GM12864 (cell line): ENCODE results near the gene DDX39A.
"Not testable (repeated sequence)": the region's sequence is repeated elsewhere in the genome, so short reads cannot be mapped to it uniquely, and the experiment has no call there.

Source experiments
- DNase-seq: peaks from one replicate; pipeline ENCODE4 v3.0.0-alpha.2; 2011; ENCODE audit warnings: low read depth
- H3K4me3 ChIP-seq: 2 replicates; pipeline ENCODE4 v1.5.1; 2011; ENCODE audit warnings: mild to moderate bottlenecking, low read depth, low read length, control low read depth
- CTCF ChIP-seq: IDR thresholded peaks from 2 replicates; pipeline ENCODE4 v1.5.1; 2011; ENCODE audit warnings: low read depth, mild to moderate bottlenecking, moderate library complexity, low read length, control low read depth, inconsistent platforms; ENCODE audit errors: missing control alignments

The DDX39A gene

GRCh38 chr19:14366529-14366928 is 52.6 kb downstream of the DDX39A start:
- DNase-seq = peak; percentile 88
- no peak for TF ChIP-seq CTCF
- H3K4me3 ChIP-seq = no peak overlapping the region

- H3K4me3 ChIP-seq, DNase-seq: not testable (repeated sequence)
Observed at GRCh38 chr19:14364098-14364443, 55.1 kb downstream of the DDX39A start.

- DNase-seq = no peak
- TF ChIP-seq CTCF = no peak
- peak overlapping the region; percentile 35 for H3K4me3 ChIP-seq
Observed at GRCh38 chr19:14363183-14364097, 55.7 kb downstream of the DDX39A start.

GRCh38 chr19:14361824-14362223 is 57.3 kb downstream of the DDX39A start:
- no peak for DNase-seq
- H3K4me3 ChIP-seq = no peak overlapping the region
- peak; percentile 41 for TF ChIP-seq CTCF
